GM12891 (cell line): ENCODE data around the gene CDKN1C.

Experiments used
- PAX5 ChIP-seq: IDR thresholded peaks from 2 replicates; pipeline ENCODE4 v1.6.1; 2011; ENCODE audit warnings: low read length, moderate library complexity, mild to moderate bottlenecking; ENCODE audit not compliant: insufficient read depth, severe bottlenecking
- POLR2A ChIP-seq: IDR thresholded peaks from 2 replicates; pipeline ENCODE4 v1.6.1; 2011; ENCODE audit warnings: low read depth, low read length, control low read depth
- POLR2AphosphoS5 ChIP-seq: IDR thresholded peaks from 2 replicates; pipeline ENCODE4 v1.6.1; 2011; ENCODE audit warnings: low read depth, low read length, control low read depth
- TAF1 ChIP-seq: IDR thresholded peaks from 2 replicates; pipeline ENCODE4 v1.6.1; 2011; ENCODE audit warnings: low read depth, low read length, control low read depth

DNA sequence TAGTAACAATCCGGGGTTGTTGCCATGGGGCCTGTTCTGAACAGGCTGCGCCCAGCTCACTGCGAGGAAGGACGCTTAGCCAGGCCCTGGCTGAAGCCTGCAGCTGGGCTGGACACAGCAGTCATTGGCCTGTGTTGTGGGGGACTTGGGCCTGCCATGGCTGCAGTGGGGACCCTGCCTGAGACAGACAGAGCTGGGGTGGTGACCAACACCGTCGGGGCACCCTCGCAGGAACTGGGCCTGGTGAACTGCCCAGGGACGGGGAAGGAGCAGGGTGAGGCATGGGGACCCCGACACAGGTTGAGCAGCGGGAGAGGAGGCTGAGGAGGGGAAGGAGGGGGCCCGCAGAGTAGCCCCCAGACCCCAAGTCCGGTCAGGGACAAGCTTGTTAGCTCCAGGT lies 34.8 kb upstream of the CDKN1C start:
- TF ChIP-seq POLR2AphosphoS5 (no peak), PAX5 (no peak), TAF1 (no peak), POLR2A (no peak)
